Psoas muscle (tissue), 8 donors: Measurements from ENCODE around the gene KLHL1. TPM values are rescaled to one million over a fixed set of nuclear protein-coding genes. Genes with fewer than 3 reads are reported as not detected.

Experiments
- ATAC-seq, 4 donors: fragments of 200-7000 bp; cut with Tn5 transposase; one replicate each; pipeline ENCODE4 v1.9.1; 2020; ENCODE audit warnings: moderate library complexity in 3 of 4, mild to moderate bottlenecking in 2 of 4
- DNase-seq, 2 donors: peaks; one replicate each; pipeline ENCODE4 v3.0.0-alpha.2; 2020
- H3K27ac ChIP-seq: fragments of 200-600 bp; one replicate; pipeline ENCODE4 v1.8.0; 2022
- H3K27me3 ChIP-seq, 3 donors: fragments of 200-600 bp in 1 of 3; one replicate each; pipeline versions ENCODE4 v1.6.1 to v1.8.0; 2013 to 2022; ENCODE audit warnings: low read length in 2 of 3, mild to moderate bottlenecking in 2 of 3, moderate library complexity in 1 of 3; ENCODE audit not compliant: insufficient read depth in 3 of 3
- H3K36me3 ChIP-seq, 2 donors: fragments of 200-600 bp in 1 of 2; one replicate each; pipeline versions ENCODE4 v1.6.1 to v1.8.0; 2013 to 2022; ENCODE audit warnings: low read depth in 1 of 2, mild to moderate bottlenecking in 1 of 2, moderate library complexity in 1 of 2; ENCODE audit not compliant: insufficient read depth in 1 of 2
- H3K4me1 ChIP-seq: fragments of 200-600 bp; one replicate; pipeline ENCODE4 v1.8.0; 2022
- H3K4me3 ChIP-seq: fragments of 200-600 bp; one replicate; pipeline ENCODE4 v1.8.0; 2022; ENCODE audit warnings: mild to moderate bottlenecking
- H3K9me3 ChIP-seq: fragments of 200-600 bp; one replicate; pipeline ENCODE4 v1.8.0; 2022
- CTCF ChIP-seq: fragments of 200-600 bp; IDR thresholded peaks from one replicate; pipeline ENCODE4 v1.8.0; 2022; ENCODE audit warnings: antibody characterized with exemption
- WGBS, 3 donors: extraction: QIAGEN DNeasy Blood & Tissue Kit; methylation state at CpG; one replicate each; pipeline versions ENCODE4 v1.1.6 to v1.1.7; 2013; 5-methylcytosine and 5-hydroxymethylcytosine counted together
- intact Hi-C, 2 donors: fragments of 100-400 bp; cut with DNase I; formaldehyde crosslinking; loops; one replicate each; pipeline versions ENCODE4 v1.11.0 to v1.14.2; 2022
- polyA plus RNA-seq, 3 donors: library from polyadenylated mRNA; stranded (reverse); fragments of 200-250 nt; gene quantifications; one replicate each; pipeline ENCODE4 v1.2.3, GENCODE V29; 2013
- total RNA-seq, 4 donors: library from RNA; stranded (reverse); fragmentation: NEBNext Ultra II Directional in 2 of 4; extraction: Animal tissue kit (Norgen Biotek cat#: 25700) in 2 of 4; gene quantifications; one replicate each; pipeline versions ENCODE4 v1.2.1 to v1.2.4, GENCODE V29; 2021 to 2023
- donor health status: healthy with polysubstance abuse.
- donor health status: DM: no; HTN: no; CAD: no; lungs with moderate emphysema.
- donor health status: Bipolar disorder and iron deficiency.
- donor health status: healthy.
- donor health status: DM: yes; HTN: yes; CAD: no.
- donor health status: DM: no; HTN: no; CAD: no.
- donor health status: DM: no; HTN: no; CAD: no.
- donor health status: DM: yes; HTN: yes; CAD: no.

The KLHL1 gene
- total and polyA plus RNA-seq, 7 donors = not detected

DNA sequence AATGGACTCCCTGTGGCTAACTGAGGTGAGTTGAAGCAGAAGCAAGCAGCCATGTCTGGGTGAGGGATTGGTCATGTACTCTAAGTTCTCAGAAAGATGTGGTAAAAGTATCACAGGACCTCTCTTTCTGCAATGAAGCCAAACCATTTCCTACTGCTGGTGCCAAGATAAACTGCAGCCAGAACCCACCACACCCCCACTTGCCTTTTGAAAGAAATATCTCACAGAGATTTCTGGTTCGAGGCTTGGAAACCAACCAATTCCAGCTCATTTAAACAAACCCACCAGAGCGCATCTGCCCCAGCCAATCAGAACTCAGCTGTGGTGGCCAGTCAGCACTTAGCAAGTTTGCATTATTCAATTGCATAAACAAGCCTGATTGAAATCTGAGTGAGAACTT is 205.2 kb downstream of the KLHL1 start:
- intact Hi-C loops = no loop called here
- Histone ChIP-seq H3K36me3 (no peaks in the 10 kb centered on the region), H3K4me1 (no peaks in the 10 kb centered on the region), H3K9me3 (peaks cover 2% of the 10 kb centered on the region), H3K4me3 (no peak overlapping the region), H3K27me3 (no peaks in the 10 kb centered on the region), H3K27ac (no peak overlapping the region)
- TF ChIP-seq CTCF = no peak
- ATAC-seq (no peak), DNase-seq (no peak)
- 59 to 71% (median 67%) methylated on average over 2 of the region's 2 CpGs for WGBS, 3 donors

GRCh38 chr13:69882451-69882850 is 225.8 kb downstream of the KLHL1 start:
- Histone ChIP-seq H3K27me3 (no peaks in the 10 kb centered on the region), H3K36me3 (no peaks in the 10 kb centered on the region), H3K4me3 (no peak overlapping the region), H3K4me1 (no peaks in the 10 kb centered on the region), H3K27ac (no peak overlapping the region), H3K9me3 (no peaks in the 10 kb centered on the region)
- TF ChIP-seq CTCF = no peak
- ATAC-seq (no peak), DNase-seq (no peak)
- WGBS, 3 donors = 31 to 51% (median 36%) methylated on average over 1 of the region's 1 CpG
- intact Hi-C loops = no loop called here

DNA sequence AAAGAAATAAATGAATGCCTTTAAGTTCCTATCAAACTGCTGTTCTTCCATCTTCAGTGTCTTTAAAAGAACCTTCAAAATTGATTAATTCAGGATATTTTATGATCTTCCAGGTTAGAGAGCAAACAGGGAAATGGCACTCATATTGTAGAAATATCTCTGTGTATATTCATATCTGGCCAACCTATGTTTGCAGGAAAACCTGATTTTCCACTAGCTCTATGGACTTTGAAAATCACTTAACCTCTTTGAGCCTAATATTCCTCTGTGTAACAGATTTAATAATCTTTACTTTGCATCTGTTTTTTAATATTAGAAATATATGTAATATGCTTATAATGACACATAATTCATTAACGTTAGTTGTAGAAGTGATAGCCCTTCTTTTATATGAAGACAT is 228.3 kb downstream of the KLHL1 start:
- ATAC-seq = no peak
- TF ChIP-seq CTCF = no peak
- H3K36me3 ChIP-seq = no peaks in the 10 kb centered on the region
- intact Hi-C loops = no loop called here
- 80 to 91% (median 83%) methylated on average over 1 of the region's 1 CpG for WGBS, 3 donors
- H3K4me3 ChIP-seq = no peak overlapping the region
- H3K9me3 ChIP-seq = no peaks in the 10 kb centered on the region
- H3K27ac ChIP-seq = no peak overlapping the region
- no peak for DNase-seq
- no peaks in the 10 kb centered on the region for H3K4me1 ChIP-seq
- H3K27me3 ChIP-seq = no peaks in the 10 kb centered on the region

- ATAC-seq = no peak
- no peak for TF ChIP-seq CTCF
Measured at GRCh38 chr13:69872321-69873047, 235.8 kb downstream of the KLHL1 start.

DNA sequence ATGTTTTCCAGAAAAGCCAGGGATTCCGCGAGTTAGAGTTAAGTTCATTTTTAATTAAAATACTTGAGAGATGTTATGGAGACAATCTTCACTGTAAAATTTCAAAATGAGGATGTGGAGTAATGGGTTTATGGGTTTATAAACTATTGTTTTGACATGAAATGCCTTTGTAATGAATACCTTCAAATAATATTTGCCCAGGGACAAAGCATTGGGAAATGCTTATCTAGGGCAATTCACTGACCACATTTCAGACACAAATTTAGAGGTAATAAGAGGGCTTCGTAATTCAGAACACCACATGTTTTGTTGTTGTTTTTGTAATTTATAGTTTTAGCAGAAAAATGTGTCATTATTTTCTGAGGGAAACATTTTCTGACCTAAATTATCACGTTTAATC is 241.7 kb downstream of the KLHL1 start:
- intact Hi-C loops = no loop called here
- Histone ChIP-seq H3K27ac (no peak overlapping the region), H3K27me3 (no peaks in the 10 kb centered on the region), H3K9me3 (no peaks in the 10 kb centered on the region), H3K4me1 (no peaks in the 10 kb centered on the region), H3K4me3 (no peak overlapping the region), H3K36me3 (no peaks in the 10 kb centered on the region)
- no peak for TF ChIP-seq CTCF
- 74 to 86% (median 81%) methylated on average over 4 of the region's 4 CpGs for WGBS, 3 donors
- ATAC-seq (no peak), DNase-seq (no peak)

More at GRCh38 chr13:69872321-69873047, 235.8 kb downstream of the KLHL1 start:
- Histone ChIP-seq H3K4me1 (no peaks in the 10 kb centered on the region), H3K27ac (no peak overlapping the region), H3K4me3 (no peak overlapping the region), H3K36me3 (no peaks in the 10 kb centered on the region), H3K9me3 (no peaks in the 10 kb centered on the region), H3K27me3 (no peaks in the 10 kb centered on the region)
- no peak for DNase-seq
- intact Hi-C loops = no loop called here
- WGBS, 3 donors = 74 to 76% (median 74%) methylated on average over 4 of the region's 4 CpGs
